Skeletal muscle satellite cell (primary cell): Measurements from ENCODE around the gene TOM1.

Experiments used
- H3K27me3 ChIP-seq: 2 replicates; pipeline ENCODE4 v1.7.0; 2013; ENCODE audit warnings: low read length; ENCODE audit not compliant: control insufficient read depth, insufficient read depth
- H3K36me3 ChIP-seq: 2 replicates; pipeline ENCODE4 v1.7.0; 2013; ENCODE audit warnings: mild to moderate bottlenecking, control low read depth, low read length; ENCODE audit not compliant: insufficient read depth
- H3K4me1 ChIP-seq: 2 replicates; pipeline ENCODE4 v1.7.0; 2013; ENCODE audit warnings: low read length; ENCODE audit not compliant: control insufficient read depth, insufficient read depth
- H3K4me2 ChIP-seq: 2 replicates; pipeline ENCODE4 v1.7.0; 2013; ENCODE audit warnings: mild to moderate bottlenecking, low read length
- H3K4me3 ChIP-seq: 2 replicates; pipeline ENCODE4 v1.7.0; 2013; ENCODE audit warnings: low read length
- H3K9ac ChIP-seq: 2 replicates; pipeline ENCODE4 v1.7.0; 2013; ENCODE audit warnings: mild to moderate bottlenecking, low read depth, low read length, moderate library complexity
- H3K9me3 ChIP-seq: replicated peaks from 2 replicates; pipeline ENCODE4 v1.7.0; 2013; ENCODE audit warnings: mild to moderate bottlenecking, control low read depth, low read length

Gene TOM1

GRCh38 chr22:35367331-35367886, 67.7 kb downstream of the TOM1 start:
- H3K27me3 ChIP-seq: no peaks in the 10 kb centered on the region
- peaks cover 24% of the 10 kb centered on the region for H3K4me1 ChIP-seq
- no peak overlapping the region for H3K4me3 ChIP-seq
- H3K36me3 ChIP-seq: no peaks in the 10 kb centered on the region
- no peak overlapping the region for H3K9ac ChIP-seq
- H3K4me2 ChIP-seq: no peak overlapping the region
- H3K9me3 ChIP-seq: no peaks in the 10 kb centered on the region

- Histone ChIP-seq H3K4me2 (no peak overlapping the region), H3K4me3 (no peak overlapping the region), H3K27me3 (no peaks in the 10 kb centered on the region), H3K9ac (no peak overlapping the region), H3K36me3 (no peaks in the 10 kb centered on the region), H3K4me1 (peaks cover 24% of the 10 kb centered on the region), H3K9me3 (no peaks in the 10 kb centered on the region)
These were observed 68.7 kb downstream of the TOM1 start for GRCh38 chr22:35368386-35368785.

- Histone ChIP-seq H3K27me3 (no peaks in the 10 kb centered on the region), H3K4me3 (no peak overlapping the region), H3K9ac (no peak overlapping the region), H3K9me3 (no peaks in the 10 kb centered on the region), H3K36me3 (no peaks in the 10 kb centered on the region), H3K4me2 (no peak overlapping the region), H3K4me1 (peaks cover 21% of the 10 kb centered on the region)
These were observed 70.3 kb downstream of the TOM1 start for GRCh38 chr22:35369996-35370395.

DNA sequence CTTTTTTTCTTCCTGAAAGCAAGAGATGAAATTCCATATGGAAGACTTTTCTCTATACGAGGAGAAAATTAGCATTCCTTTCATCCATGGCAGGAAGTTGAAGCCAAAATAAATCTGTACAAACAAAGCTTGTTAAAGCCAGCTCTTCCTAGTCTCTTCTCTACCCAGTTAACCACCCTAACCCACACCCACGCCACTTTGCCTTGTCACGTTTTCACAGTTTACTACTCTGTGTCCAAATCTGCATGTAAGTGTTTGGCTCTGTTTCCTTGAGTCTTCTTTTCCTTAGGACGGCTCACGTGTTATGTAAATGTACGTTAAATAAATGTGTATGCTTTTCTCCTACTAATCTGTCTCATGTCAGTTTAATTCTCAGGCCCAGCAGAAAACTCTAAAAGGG, 74.1 kb downstream of the TOM1 start:
- Histone ChIP-seq H3K9me3 (no peaks in the 10 kb centered on the region), H3K27me3 (no peaks in the 10 kb centered on the region), H3K36me3 (no peaks in the 10 kb centered on the region), H3K4me2 (no peak overlapping the region), H3K4me1 (peaks cover 27% of the 10 kb centered on the region), H3K4me3 (no peak overlapping the region), H3K9ac (no peak overlapping the region)

GRCh38 chr22:35375031-35375430, 75.3 kb downstream of the TOM1 start:
- H3K9ac ChIP-seq: no peak overlapping the region
- H3K4me3 ChIP-seq: no peak overlapping the region
- H3K27me3 ChIP-seq: no peaks in the 10 kb centered on the region
- H3K4me2 ChIP-seq: no peak overlapping the region
- H3K4me1 ChIP-seq: peaks cover 28% of the 10 kb centered on the region
- no peaks in the 10 kb centered on the region for H3K9me3 ChIP-seq
- no peaks in the 10 kb centered on the region for H3K36me3 ChIP-seq

- no peak overlapping the region for H3K4me3 ChIP-seq
- peaks cover 33% of the 10 kb centered on the region for H3K4me1 ChIP-seq
- no peaks in the 10 kb centered on the region for H3K27me3 ChIP-seq
- no peak overlapping the region for H3K9ac ChIP-seq
- no peaks in the 10 kb centered on the region for H3K36me3 ChIP-seq
- H3K9me3 ChIP-seq: no peaks in the 10 kb centered on the region
- no peak overlapping the region for H3K4me2 ChIP-seq
These were observed 75.8 kb downstream of the TOM1 start for GRCh38 chr22:35375526-35375925.

DNA sequence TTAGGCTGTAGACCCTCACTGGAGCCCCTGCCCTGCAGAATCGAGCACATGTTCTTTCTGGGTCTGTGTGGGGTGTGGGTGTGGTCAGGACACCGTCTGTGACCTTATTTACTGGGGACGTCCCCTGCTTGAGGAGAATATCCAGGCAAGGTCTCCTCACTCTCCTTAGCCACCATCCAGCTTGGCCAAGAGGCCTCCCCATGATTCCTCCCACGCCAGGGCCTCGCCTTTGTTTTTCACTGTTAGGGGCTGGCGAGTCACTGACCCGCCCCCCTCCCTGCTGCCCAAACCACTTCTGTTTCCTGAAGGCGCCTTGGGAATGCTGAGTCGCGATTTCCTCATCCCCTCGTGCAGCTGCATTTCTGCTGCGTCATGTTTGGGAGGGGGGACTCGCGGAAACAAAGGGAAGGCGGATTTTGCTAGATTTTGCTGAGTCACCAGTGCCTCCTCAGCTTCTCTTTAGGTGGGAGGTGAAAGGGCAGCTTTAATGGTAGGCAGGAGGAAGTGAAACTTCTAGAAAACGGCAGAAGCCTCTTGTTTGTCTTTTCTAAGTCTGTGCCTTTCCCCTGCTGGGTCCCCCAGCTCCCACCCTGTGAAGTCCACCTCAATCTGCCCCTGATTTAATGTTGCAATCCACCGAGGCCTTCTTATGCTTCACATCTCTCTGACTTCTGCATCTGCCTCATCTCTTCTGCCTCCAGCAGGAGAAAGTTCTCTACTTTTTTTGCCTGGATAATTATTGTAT, 77.2 kb downstream of the TOM1 start:
- no peaks in the 10 kb centered on the region for H3K9me3 ChIP-seq
- H3K9ac ChIP-seq: peak overlapping the region; percentile 74

DNA sequence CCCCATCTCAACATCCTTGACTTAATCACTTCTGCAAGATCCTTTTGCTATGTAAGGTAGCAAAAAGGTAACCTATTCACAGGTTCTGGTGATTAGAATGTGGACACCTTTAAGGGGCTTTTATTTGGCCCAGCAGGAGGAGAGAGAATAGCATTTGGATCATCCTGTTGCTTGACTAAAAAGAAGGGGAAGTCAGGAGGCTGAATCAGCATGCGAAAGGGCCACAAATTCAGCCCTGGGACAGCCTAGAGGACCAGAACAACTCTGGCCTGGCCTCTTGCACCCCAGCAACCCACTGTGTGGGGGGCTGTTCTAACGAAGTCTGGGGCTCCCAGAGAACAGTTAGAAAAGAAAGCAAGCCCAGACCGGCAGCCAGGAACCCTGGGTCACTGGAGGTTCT, 78.0 kb downstream of the TOM1 start:
- Histone ChIP-seq H3K4me1 (peaks cover 33% of the 10 kb centered on the region), H3K4me3 (no peak overlapping the region), H3K36me3 (no peaks in the 10 kb centered on the region), H3K9me3 (no peaks in the 10 kb centered on the region), H3K9ac (peak overlapping the region; percentile 65), H3K4me2 (no peak overlapping the region), H3K27me3 (no peaks in the 10 kb centered on the region)

More for the DNA sequence above, 77.2 kb downstream of the TOM1 start:
- peak overlapping the region; percentile 56 for H3K4me3 ChIP-seq
- H3K36me3 ChIP-seq: no peaks in the 10 kb centered on the region
- H3K4me2 ChIP-seq: peak overlapping the region; percentile 73
- no peaks in the 10 kb centered on the region for H3K27me3 ChIP-seq
- H3K4me1 ChIP-seq: peaks cover 35% of the 10 kb centered on the region

DNA sequence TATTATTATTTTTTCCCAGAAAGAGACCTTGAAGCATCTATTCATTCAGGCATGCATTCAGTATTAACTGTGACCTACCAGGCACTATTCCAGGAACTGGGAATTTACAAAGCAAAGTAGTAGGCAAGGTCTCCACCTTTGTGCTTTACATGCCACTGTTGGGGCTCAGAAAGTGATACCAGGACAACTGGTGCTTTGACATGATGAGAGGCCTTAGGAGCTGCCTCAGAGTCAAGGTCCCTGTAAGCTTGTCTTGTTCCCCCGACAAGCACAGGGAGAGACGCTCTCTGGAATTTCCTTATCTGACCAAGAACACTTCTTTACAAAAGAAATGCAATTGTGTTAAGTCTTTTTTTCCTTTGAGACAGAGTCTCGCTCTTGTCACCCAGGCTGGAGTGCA, 78.9 kb downstream of the TOM1 start:
- Histone ChIP-seq H3K36me3 (peaks cover 8% of the 10 kb centered on the region), H3K27me3 (no peaks in the 10 kb centered on the region), H3K9me3 (no peaks in the 10 kb centered on the region), H3K9ac (no peak overlapping the region), H3K4me2 (no peak overlapping the region), H3K4me3 (no peak overlapping the region), H3K4me1 (peaks cover 40% of the 10 kb centered on the region)

DNA sequence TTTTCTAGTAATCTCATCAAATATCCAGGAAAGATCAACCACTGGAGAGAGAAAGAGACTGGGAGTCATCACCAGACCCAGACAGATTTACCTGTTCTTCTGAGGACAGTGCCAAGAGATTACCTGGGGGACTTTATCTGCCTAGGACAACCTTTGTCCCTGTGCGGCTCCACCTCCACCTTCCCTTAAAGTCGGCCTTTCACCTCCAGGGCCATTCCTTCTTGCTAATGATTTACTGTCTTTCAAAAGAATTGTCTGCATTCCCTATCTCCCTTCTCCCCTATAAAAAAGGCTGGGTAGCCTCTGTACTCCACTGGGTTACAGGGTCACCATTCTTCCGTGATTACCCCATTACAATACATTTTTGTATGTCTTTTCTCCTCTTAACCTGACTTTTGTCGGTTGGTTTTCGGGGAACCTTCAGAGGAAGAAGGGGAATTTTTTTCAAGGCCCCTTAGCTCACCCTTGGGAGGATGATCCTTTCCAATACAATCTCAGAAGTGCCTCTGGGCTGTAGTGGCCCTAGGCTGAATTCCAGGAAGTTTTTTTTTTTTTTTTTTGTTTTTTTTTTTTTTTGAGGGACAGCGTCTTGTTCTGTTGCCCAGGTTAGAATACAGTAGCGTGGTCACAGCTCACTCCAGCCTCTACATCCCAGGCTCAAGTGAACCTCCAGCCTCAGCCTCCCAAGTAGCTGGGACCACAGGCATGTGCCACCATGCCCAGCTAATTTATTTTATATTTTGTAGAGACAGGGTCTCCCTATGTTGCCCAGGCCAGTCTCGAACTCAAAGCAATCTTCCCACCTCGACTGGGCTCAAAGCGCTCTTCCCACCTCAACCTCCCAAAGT, 79.7 kb downstream of the TOM1 start:
- Histone ChIP-seq H3K9me3 (no peaks in the 10 kb centered on the region), H3K4me3 (no peak overlapping the region), H3K4me1 (peaks cover 40% of the 10 kb centered on the region), H3K9ac (no peak overlapping the region), H3K27me3 (no peaks in the 10 kb centered on the region), H3K4me2 (no peak overlapping the region), H3K36me3 (peaks cover 15% of the 10 kb centered on the region)

GRCh38 chr22:35380013-35380412, 80.3 kb downstream of the TOM1 start:
- Histone ChIP-seq H3K9me3 (no peaks in the 10 kb centered on the region), H3K4me1 (peaks cover 42% of the 10 kb centered on the region), H3K27me3 (no peaks in the 10 kb centered on the region), H3K4me3 (no peak overlapping the region), H3K9ac (no peak overlapping the region), H3K4me2 (peak overlapping the region; percentile 90), H3K36me3 (peaks cover 21% of the 10 kb centered on the region)
